Sigmoid colon (tissue), 7 donors: ENCODE data around the gene ZNF324B. TPM values are rescaled to one million over a fixed set of nuclear protein-coding genes. Genes with fewer than 3 reads are reported as not detected.
"Not testable (repeated sequence)": the region's sequence is repeated elsewhere in the genome, so short reads cannot be mapped to it uniquely, and the experiment has no call there.

Experiments
- DNase-seq: peaks from one replicate; pipeline ENCODE4 v3.0.0-alpha.2; 2019
- H3K27ac ChIP-seq, 4 donors: fragments of 200-600 bp; sonication (generic); one replicate each; pipeline ENCODE4 v1.5.1; 2016 to 2019; ENCODE audit warnings: mild to moderate bottlenecking in 1 of 4
- H3K27me3 ChIP-seq, 3 donors: fragments of 200-600 bp; sonication (generic); one replicate each; pipeline ENCODE4 v1.5.1; 2019; ENCODE audit warnings: mild to moderate bottlenecking in 1 of 3
- H3K36me3 ChIP-seq, 4 donors: fragments of 200-600 bp; sonication (generic); one replicate each; pipeline ENCODE4 v1.5.1; 2016 to 2019
- H3K4me1 ChIP-seq, 4 donors: fragments of 200-600 bp; sonication (generic); one replicate each; pipeline ENCODE4 v1.5.1; 2017 to 2019
- H3K4me3 ChIP-seq, 4 donors: fragments of 200-600 bp; sonication (generic); one replicate each; pipeline ENCODE4 v1.5.1; 2017 to 2019; ENCODE audit warnings: mild to moderate bottlenecking in 2 of 4, moderate library complexity in 1 of 4
- H3K9me3 ChIP-seq, 4 donors: fragments of 200-600 bp in 3 of 4; sonication (generic) in 3 of 4; one replicate each; pipeline versions ENCODE4 v1.5.1 to v1.6.1; 2013 to 2019
- EP300 ChIP-seq, 4 donors: sonication (generic); formaldehyde crosslinking; IDR thresholded peaks; one replicate each; pipeline ENCODE4 v1.6.1; 2017; ENCODE audit warnings: antibody characterized with exemption in 4 of 4
- POLR2A ChIP-seq, 2 donors: fragments of 450-650 bp; IDR thresholded peaks; one replicate each; pipeline ENCODE4 v1.6.1; 2016; ENCODE audit warnings: antibody characterized with exemption in 2 of 2, mild to moderate bottlenecking in 2 of 2, moderate library complexity in 2 of 2
- POLR2AphosphoS5 ChIP-seq, 4 donors: sonication (generic); formaldehyde crosslinking; IDR thresholded peaks; one replicate each; pipeline ENCODE4 v1.6.1; 2017; ENCODE audit warnings: antibody characterized with exemption in 4 of 4
- WGBS, 2 donors: extraction: QIAGEN DNeasy Blood & Tissue Kit; methylation state at CpG; one replicate each; pipeline ENCODE4 v1.1.7; 2013; 5-methylcytosine and 5-hydroxymethylcytosine counted together
- intact Hi-C: fragments of 100-400 bp; cut with DNase I; formaldehyde crosslinking; loops from one replicate; pipeline ENCODE4 v1.15.1; 2023
- polyA plus RNA-seq, 3 donors: library from polyadenylated mRNA; stranded (reverse); fragments of 200-250 nt; gene quantifications; one replicate each; pipeline ENCODE4 v1.2.3, GENCODE V29; 2013
- total RNA-seq, 4 donors: library from RNA; depleted of rRNA; stranded (reverse); fragments of >200 nt; gene quantifications; one replicate each; pipeline ENCODE4 v1.1.0, GENCODE V29; 2016
- TF ChIP-seq, protein P1 (sequence below), 4 experiments: fragments of 450-650 bp in 3 of 4; fragments of 200-600 bp in 1 of 4; IDR thresholded peaks; one replicate each; pipeline ENCODE4 v1.5.1; 2016 to 2019; ENCODE audit warnings: antibody characterized with exemption in 4 of 4, mild to moderate bottlenecking in 3 of 4, moderate library complexity in 2 of 4
- donor health status: healthy with polysubstance abuse.
- donor health status: Bipolar disorder and iron deficiency.
- donor health status: healthy.

ZNF324B gene
- total and polyA plus RNA-seq, 7 donors = 0.60 to 9.7 (median 5.4) TPM

DNA sequence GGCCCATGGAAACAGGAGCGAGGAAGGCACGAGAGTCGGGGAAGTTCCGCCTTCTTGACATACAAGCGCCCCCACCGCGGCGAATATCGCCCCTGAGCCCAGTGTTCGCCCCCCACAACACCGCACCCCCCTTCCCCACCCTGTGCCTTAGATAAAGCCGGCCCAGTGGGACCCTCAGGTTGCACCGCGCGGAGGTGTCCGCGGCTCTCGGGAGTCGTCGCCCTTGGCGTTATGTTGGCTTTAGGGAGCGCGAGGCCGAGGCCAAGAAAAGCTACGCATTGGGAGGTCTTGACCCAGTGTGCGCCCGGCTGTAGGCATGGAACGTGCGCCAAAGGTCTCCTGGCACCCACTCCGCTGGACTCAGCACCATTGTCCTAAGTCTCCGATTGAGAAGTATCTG, 10.9 kb upstream of the ZNF324B start:
- Histone ChIP-seq H3K4me1 (peaks cover 0 to 23% (median 16%) of the 10 kb centered on the region in 4 donors), H3K4me3 (peak overlapping the region; percentile 49 to 72 (median 67)), H3K27ac (peak overlapping the region; percentile 80 to 89 (median 84)), H3K36me3 (peaks cover 18 to 32% (median 23%) of the 10 kb centered on the region in 4 donors), H3K9me3 (peaks cover 17 to 37% (median 26%) of the 10 kb centered on the region in 4 donors), H3K27me3 (no peaks in the 10 kb centered on the region)
- DNase-seq = no peak
- TF ChIP-seq POLR2A (IDR thresholded peaks at IDR 0.05) (no peak), POLR2AphosphoS5 (IDR thresholded peaks at IDR 0.05) (no peak), EP300 (IDR thresholded peaks at IDR 0.05) (no peak)
- TF ChIP-seq, protein P1, sequence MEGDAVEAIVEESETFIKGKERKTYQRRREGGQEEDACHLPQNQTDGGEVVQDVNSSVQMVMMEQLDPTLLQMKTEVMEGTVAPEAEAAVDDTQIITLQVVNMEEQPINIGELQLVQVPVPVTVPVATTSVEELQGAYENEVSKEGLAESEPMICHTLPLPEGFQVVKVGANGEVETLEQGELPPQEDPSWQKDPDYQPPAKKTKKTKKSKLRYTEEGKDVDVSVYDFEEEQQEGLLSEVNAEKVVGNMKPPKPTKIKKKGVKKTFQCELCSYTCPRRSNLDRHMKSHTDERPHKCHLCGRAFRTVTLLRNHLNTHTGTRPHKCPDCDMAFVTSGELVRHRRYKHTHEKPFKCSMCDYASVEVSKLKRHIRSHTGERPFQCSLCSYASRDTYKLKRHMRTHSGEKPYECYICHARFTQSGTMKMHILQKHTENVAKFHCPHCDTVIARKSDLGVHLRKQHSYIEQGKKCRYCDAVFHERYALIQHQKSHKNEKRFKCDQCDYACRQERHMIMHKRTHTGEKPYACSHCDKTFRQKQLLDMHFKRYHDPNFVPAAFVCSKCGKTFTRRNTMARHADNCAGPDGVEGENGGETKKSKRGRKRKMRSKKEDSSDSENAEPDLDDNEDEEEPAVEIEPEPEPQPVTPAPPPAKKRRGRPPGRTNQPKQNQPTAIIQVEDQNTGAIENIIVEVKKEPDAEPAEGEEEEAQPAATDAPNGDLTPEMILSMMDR (IDR thresholded peaks at IDR 0.05) = no peak
- 16 to 43% methylated on average over 31 of the region's 31 CpGs for WGBS, 2 donors
- intact Hi-C loops = loop anchor here (2.0 kb wide), 1 partner anchor 78 kb away; the partner anchor contains the start of gene ZNF497

- DNase-seq, H3K27ac ChIP-seq, H3K36me3 ChIP-seq, intact Hi-C loops, H3K27me3 ChIP-seq, H3K4me3 ChIP-seq: not testable (repeated sequence)
- Histone ChIP-seq H3K9me3 (peaks cover 2 to 12% (median 8%) of the 10 kb centered on the region in 4 donors), H3K4me1 (peaks cover 0 to 23% (median 16%) of the 10 kb centered on the region in 4 donors)
- 90 to 94% methylated on average over 7 of the region's 7 CpGs for WGBS, 2 donors
These were observed 8.4 kb upstream of the ZNF324B start for GRCh38 chr19:58442986-58443385.

- H3K36me3 ChIP-seq, H3K27ac ChIP-seq, intact Hi-C loops, H3K4me3 ChIP-seq, H3K9me3 ChIP-seq, DNase-seq: not testable (repeated sequence)
- Histone ChIP-seq H3K27me3 (peaks cover 0 to 11% (median 0%) of the 10 kb centered on the region in 3 donors), H3K4me1 (peaks cover 0 to 14% (median 12%) of the 10 kb centered on the region in 4 donors)
- WGBS, 2 donors = 75 to 83% methylated on average over 3 of the region's 3 CpGs
These were observed 2.6 kb upstream of the ZNF324B start for GRCh38 chr19:58448860-58449259.

DNA sequence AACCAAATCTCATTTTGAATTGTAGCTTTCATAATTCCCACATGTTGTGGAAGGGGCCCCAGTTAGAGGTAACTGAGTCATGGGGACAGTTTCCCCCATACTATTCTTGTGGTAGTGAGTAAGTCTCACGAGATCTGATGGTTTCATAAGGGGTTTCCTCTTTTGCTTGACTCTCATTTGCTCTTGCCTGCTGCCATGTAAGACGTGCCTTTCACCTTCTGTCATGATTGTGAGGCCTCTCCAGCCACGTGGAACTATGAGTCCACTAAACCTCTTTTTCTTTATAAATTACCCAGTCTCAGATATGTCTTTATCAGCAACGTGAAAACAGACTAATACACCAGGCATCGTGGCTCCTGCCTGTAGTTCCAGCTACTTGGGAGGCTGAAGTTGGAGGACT, 1.4 kb upstream of the ZNF324B start:
- peaks cover 0 to 14% (median 12%) of the 10 kb centered on the region in 4 donors for H3K4me1 ChIP-seq
- DNase-seq, H3K4me3 ChIP-seq, H3K27ac ChIP-seq, H3K9me3 ChIP-seq: not testable (repeated sequence)
- intact Hi-C loops = loop anchor here (2.0 kb wide), 2 partner anchors 17 to 49 kb away; partner anchors contain the start of gene ZNF324
- peaks cover 0 to 11% (median 0%) of the 10 kb centered on the region in 3 donors for H3K27me3 ChIP-seq
- WGBS, 2 donors = 60 to 63% methylated on average over 5 of the region's 5 CpGs
- peaks cover 0 to 15% (median 3%) of the 10 kb centered on the region in 4 donors for H3K36me3 ChIP-seq

DNA sequence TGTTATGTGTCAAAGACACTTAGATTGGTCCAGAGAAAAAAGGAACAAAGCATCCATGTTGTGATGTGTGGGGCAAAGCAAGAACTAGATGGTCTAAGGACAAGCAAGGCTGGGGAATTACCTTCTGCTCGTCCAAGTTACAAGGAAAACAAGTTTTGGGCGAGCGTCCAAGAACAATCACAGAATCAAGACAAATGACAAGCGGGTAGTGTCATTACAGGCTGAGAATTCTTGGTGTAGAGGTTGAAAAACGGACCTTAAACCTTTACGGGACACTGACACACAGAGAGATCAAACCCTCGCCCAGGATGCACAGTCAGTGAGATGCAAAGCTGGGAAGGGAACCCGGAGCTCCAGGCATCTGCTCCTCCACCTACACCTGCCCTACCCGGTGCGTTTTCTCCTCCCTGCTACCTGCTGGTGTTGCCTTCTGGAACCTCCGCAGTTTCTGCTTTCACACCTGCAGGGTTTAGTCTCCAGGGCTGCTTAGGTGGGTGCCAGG, 515 bp upstream of the ZNF324B start:
- Histone ChIP-seq H3K27me3 (peaks cover 0 to 11% (median 0%) of the 10 kb centered on the region in 3 donors), H3K4me3 (peak overlapping the region; percentile 84 to 92 (median 88)), H3K27ac (peak overlapping the region in 3 of 4 donors; percentile 74 to 82 (median 76)), H3K9me3 (no peaks in the 10 kb centered on the region), H3K36me3 (peaks cover 0 to 20% (median 3%) of the 10 kb centered on the region in 4 donors), H3K4me1 (peaks cover 0 to 14% (median 12%) of the 10 kb centered on the region in 4 donors)
- 2 to 6% methylated on average over 11 of the region's 11 CpGs for WGBS, 2 donors
- no peak for DNase-seq
- no peak for TF ChIP-seq POLR2A (IDR thresholded peaks at IDR 0.05)
- TF ChIP-seq POLR2AphosphoS5 (IDR thresholded peaks at IDR 0.05) = no peak
- TF ChIP-seq, protein P1 (IDR thresholded peaks at IDR 0.05) = no peak
- no peak for TF ChIP-seq EP300 (IDR thresholded peaks at IDR 0.05)
- intact Hi-C loops = loop anchor here (2.0 kb wide), 2 partner anchors 16 to 48 kb away; partner anchors contain the start of gene ZNF324

DNA sequence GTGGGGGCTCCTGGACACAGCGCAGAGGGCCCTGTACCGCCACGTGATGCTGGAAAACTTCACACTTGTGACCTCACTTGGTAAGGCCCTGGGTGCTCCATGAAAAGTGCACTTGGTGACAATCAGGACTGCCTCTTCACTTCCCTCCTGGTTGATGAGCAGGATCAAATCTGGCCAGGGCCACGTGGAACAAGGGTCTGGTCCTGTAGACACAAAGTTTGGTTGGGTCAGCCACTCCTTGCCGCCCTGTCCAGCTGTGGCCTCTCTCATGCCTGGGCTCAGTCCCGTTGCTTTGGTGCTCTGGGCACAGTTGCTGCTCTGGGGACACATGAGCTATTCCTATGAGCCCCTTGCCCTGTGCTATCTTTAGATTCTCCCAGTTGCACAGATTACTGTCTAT, 2.3 kb downstream of the ZNF324B start:
- intact Hi-C loops = no loop called here
- no peaks in the 10 kb centered on the region for H3K9me3 ChIP-seq
- no peak for DNase-seq
- peaks cover 0 to 38% (median 7%) of the 10 kb centered on the region in 4 donors for H3K36me3 ChIP-seq
- no peaks in the 10 kb centered on the region for H3K27me3 ChIP-seq
- H3K4me3 ChIP-seq = no peak overlapping the region
- TF ChIP-seq, protein P1 (IDR thresholded peaks at IDR 0.05) = no peak
- TF ChIP-seq POLR2A (IDR thresholded peaks at IDR 0.05) (no peak), EP300 (IDR thresholded peaks at IDR 0.05) (no peak), POLR2AphosphoS5 (IDR thresholded peaks at IDR 0.05) (no peak)
- WGBS, 2 donors = 95 to 97% methylated on average over 6 of the region's 6 CpGs
- no peak overlapping the region for H3K27ac ChIP-seq
- peaks cover 0 to 14% (median 12%) of the 10 kb centered on the region in 4 donors for H3K4me1 ChIP-seq
